SU-DHL-6 (cell line): Measurements from ENCODE around the gene MYH11.

ENCODE experiments used
- H2AFZ ChIP-seq: fragments of 200-600 bp; sonication (generic); 2 replicates; pipeline ENCODE4 v1.6.1; 2014; ENCODE audit warnings: low read depth, mild to moderate bottlenecking, moderate library complexity, mixed read lengths, antibody characterized with exemption, low read length; ENCODE audit not compliant: severe bottlenecking
- H3F3A ChIP-seq: fragments of 200-600 bp; shearing (Covaris generic); 2 replicates; pipeline ENCODE4 v1.6.0; 2016; ENCODE audit warnings: antibody characterized with exemption, mild to moderate bottlenecking; ENCODE audit not compliant: insufficient read depth
- H3K27ac ChIP-seq: fragments of 200-600 bp; sonication (generic); 2 replicates; pipeline ENCODE4 v1.5.1; 2016; ENCODE audit warnings: low read depth, mild to moderate bottlenecking, low read length, moderate library complexity, mixed read lengths
- H3K27me3 ChIP-seq: fragments of 200-600 bp; sonication (generic), shearing (Covaris generic); 2 replicates; pipeline ENCODE4 v1.6.0; 2014; ENCODE audit warnings: mild to moderate bottlenecking, low read length
- H3K36me3 ChIP-seq: fragments of 200-600 bp; sonication (generic); 2 replicates; pipeline ENCODE4 v1.6.1; 2014; ENCODE audit warnings: mild to moderate bottlenecking, low read length, mixed read lengths
- H3K4me2 ChIP-seq: fragments of 300-600, 200-600 bp; shearing (Covaris generic), sonication (generic); 2 replicates; pipeline ENCODE4 v1.6.0; 2014; ENCODE audit warnings: low read length, low read depth, mild to moderate bottlenecking; ENCODE audit not compliant: poor library complexity, severe bottlenecking
- H3K4me3 ChIP-seq: fragments of 200-600 bp; sonication (generic); 2 replicates; pipeline ENCODE4 v1.5.1; 2014; ENCODE audit warnings: antibody characterized with exemption, low read length, mild to moderate bottlenecking, mixed read lengths; ENCODE audit not compliant: insufficient read depth, poor library complexity, severe bottlenecking
- H3K79me2 ChIP-seq: fragments of 200-600 bp; sonication (generic); 2 replicates; pipeline ENCODE4 v1.6.1; 2014; ENCODE audit warnings: mild to moderate bottlenecking, low read length, moderate library complexity; ENCODE audit not compliant: insufficient read depth
- H3K9ac ChIP-seq: fragments of 200-600 bp; sonication (generic); 2 replicates; pipeline ENCODE4 v1.7.0; 2014; ENCODE audit warnings: mild to moderate bottlenecking, low read length
- H3K9me2 ChIP-seq: fragments of 200-600 bp; sonication (generic); replicated peaks from 2 replicates; pipeline ENCODE4 v1.6.1; 2014; ENCODE audit warnings: low read length; ENCODE audit not compliant: insufficient read depth
- H3K9me3 ChIP-seq: fragments of 200-600 bp; sonication (generic); 2 replicates; pipeline ENCODE4 v1.6.1; 2014; ENCODE audit warnings: low read length, mixed read lengths; ENCODE audit not compliant: insufficient read depth
- H4K20me1 ChIP-seq: fragments of 200-600 bp; sonication (generic); 2 replicates; pipeline ENCODE4 v1.6.1; 2014; ENCODE audit warnings: low read depth, mild to moderate bottlenecking, antibody characterized with exemption, low read length, moderate library complexity, mixed read lengths
- CTCF ChIP-seq: fragments of 200-600 bp; sonication (generic); IDR thresholded peaks from one replicate; pipeline ENCODE4 v1.5.1; 2017; ENCODE audit warnings: antibody characterized with exemption, mild to moderate bottlenecking, low read length, moderate library complexity; ENCODE audit not compliant: insufficient read depth, poor library complexity, severe bottlenecking
- EZH2phosphoT487 ChIP-seq: fragments of 200-600 bp; sonication (generic), shearing (Covaris generic); conservative IDR thresholded peaks from 2 replicates; pipeline ENCODE4 v1.6.1; 2018; ENCODE audit warnings: mild to moderate bottlenecking, antibody characterized with exemption, low read length, moderate library complexity, mixed read lengths

Gene MYH11

DNA sequence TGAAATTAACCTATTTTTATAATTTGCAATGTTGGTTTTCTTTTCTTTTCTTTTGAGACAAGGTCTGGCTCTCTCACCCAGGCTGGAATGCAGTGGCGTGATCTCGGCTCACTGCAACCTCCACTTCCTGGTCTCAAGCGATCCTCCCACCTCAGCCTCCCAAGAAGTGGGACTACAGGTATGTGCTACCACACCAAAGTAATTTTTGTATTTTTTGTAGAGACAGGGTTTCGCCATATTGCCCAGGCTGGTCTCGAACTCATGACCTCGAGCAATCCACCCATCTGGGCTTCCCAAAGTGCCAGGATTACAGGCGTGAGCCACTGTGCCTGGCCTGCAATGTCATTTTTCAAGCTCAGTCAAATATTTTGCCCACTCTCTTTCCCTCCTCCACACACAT is 36.0 kb downstream of the MYH11 start:
- TF ChIP-seq CTCF (no peak), EZH2phosphoT487 (no peak)
- H3K4me2 ChIP-seq = no peak overlapping the region

GRCh38 chr16:15819046-15819445 is 37.8 kb downstream of the MYH11 start:
- no peak overlapping the region for H3K27ac ChIP-seq
- no peak overlapping the region for H3K4me2 ChIP-seq
- H3K79me2 ChIP-seq = no peaks in the 10 kb centered on the region
- peaks cover 15% of the 10 kb centered on the region; the same call in 1 of the 2 replicates for H3K9me3 ChIP-seq
- no peaks in the 10 kb centered on the region for H3K9me2 ChIP-seq
- H3K4me3 ChIP-seq = no peak overlapping the region
- no peaks in the 10 kb centered on the region for H4K20me1 ChIP-seq
- peaks cover 8% of the 10 kb centered on the region; the same call in 1 of the 2 replicates for H3K36me3 ChIP-seq
- no peaks in the 10 kb centered on the region for H3K27me3 ChIP-seq
- no peak overlapping the region for H3K9ac ChIP-seq
- H2AFZ ChIP-seq = no peak overlapping the region
- no peak for TF ChIP-seq EZH2phosphoT487
- no peak for TF ChIP-seq CTCF
- H3F3A ChIP-seq = no peaks in the 10 kb centered on the region

More for the DNA sequence above, 36.0 kb downstream of the MYH11 start:
- H3K9me2 ChIP-seq = no peaks in the 10 kb centered on the region
- H3K27me3 ChIP-seq = no peaks in the 10 kb centered on the region
- H4K20me1 ChIP-seq = no peaks in the 10 kb centered on the region
- peaks cover 10% of the 10 kb centered on the region; the same call in 1 of the 2 replicates for H3K9me3 ChIP-seq
- no peaks in the 10 kb centered on the region for H3F3A ChIP-seq
- no peak overlapping the region for H2AFZ ChIP-seq
- H3K4me3 ChIP-seq = no peak overlapping the region
- no peak overlapping the region for H3K9ac ChIP-seq
- H3K36me3 ChIP-seq = peaks cover 4% of the 10 kb centered on the region; the same call in 1 of the 2 replicates
- H3K79me2 ChIP-seq = no peaks in the 10 kb centered on the region
- H3K27ac ChIP-seq = no peak overlapping the region

GRCh38 chr16:15817446-15817845 is 39.4 kb downstream of the MYH11 start:
- Histone ChIP-seq H3K9me3 (peaks cover 15% of the 10 kb centered on the region; the same call in 1 of the 2 replicates), H3K79me2 (no peaks in the 10 kb centered on the region)
- no peak for TF ChIP-seq CTCF
- TF ChIP-seq EZH2phosphoT487 = no peak

More at GRCh38 chr16:15817446-15817845, 39.4 kb downstream of the MYH11 start:
- peaks cover 8% of the 10 kb centered on the region; the same call in 1 of the 2 replicates for H3K36me3 ChIP-seq
- H3F3A ChIP-seq = no peaks in the 10 kb centered on the region
- H3K9me2 ChIP-seq = no peaks in the 10 kb centered on the region
- no peak overlapping the region for H3K9ac ChIP-seq
- no peak overlapping the region for H3K4me2 ChIP-seq
- H3K4me3 ChIP-seq = no peak overlapping the region
- H3K27me3 ChIP-seq = no peaks in the 10 kb centered on the region
- H4K20me1 ChIP-seq = no peaks in the 10 kb centered on the region
- H2AFZ ChIP-seq = no peak overlapping the region
- H3K27ac ChIP-seq = no peak overlapping the region
